Bronchus fibroblast of lung (primary cell): ENCODE measurements around the gene USP11. TPM values are rescaled to one million over a fixed set of nuclear protein-coding genes. Genes with fewer than 3 reads are reported as not detected.

Source experiments
- total RNA-seq: library from RNA; depleted of rRNA; stranded (reverse); fragments of >200 nt; gene quantifications from 2 replicates; pipeline ENCODE4 v1.2.3, GENCODE V29; 2015

Gene USP11
- total RNA-seq: 34.8 and 41.2 TPM in 2 replicates

GRCh38 chrX:47232803-47233332 is at the start of gene USP11:
Gene USP11, plus strand, starts transcription at chrX:47233009. Its CDS starts 35 bp downstream, at chrX:47233044.

GRCh38 chrX:47193475-47194193 is 39.2 kb upstream of the USP11 start, which contains the start of gene UBA1:
Gene UBA1, plus strand, starts transcription at chrX:47193829. Its CDS starts 4,974 bp downstream, at chrX:47198803.

DNA sequence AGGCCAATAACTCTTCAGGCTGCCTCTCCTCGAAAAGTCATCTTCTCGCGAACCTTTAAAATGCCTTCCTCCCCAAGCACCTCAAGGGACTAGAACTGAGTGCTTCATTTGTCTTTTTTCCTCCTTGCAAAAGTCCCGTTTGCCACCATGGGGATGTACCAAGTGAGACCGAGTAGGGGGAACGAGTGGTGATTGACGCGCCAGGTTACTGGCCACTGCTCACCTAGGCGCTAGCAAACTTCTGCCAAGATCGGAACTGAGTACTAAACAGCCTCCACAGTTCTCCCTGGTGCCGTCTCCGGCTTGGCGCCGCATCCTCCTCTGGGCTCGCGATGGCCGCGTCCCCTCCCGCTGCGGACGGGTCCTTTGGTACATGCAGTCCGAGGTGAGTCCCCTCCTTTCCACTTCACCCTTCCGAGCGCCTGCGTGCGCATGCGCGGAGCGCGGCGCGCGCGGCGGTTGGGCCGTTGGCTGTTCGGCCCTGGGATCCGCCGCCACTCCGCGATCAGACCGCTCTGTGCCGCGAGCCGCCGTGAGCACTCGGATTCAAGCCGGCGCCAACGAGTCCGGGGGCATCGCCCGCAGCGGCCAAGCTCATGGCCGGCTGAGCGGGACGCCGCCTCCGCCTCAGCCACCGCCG is 14.4 kb upstream of the USP11 start, which contains the start of gene CDK16:
CDK16 (plus strand) TSS at position 402 of the 640 bp plus-strand sequence. CDS start 4,877 bp downstream, outside the sequence.

Other genes with a start within 250 kb of the USP11 start
- 1.0 and 1.5 TPM in 2 replicates for gene RGN, start 154.6 kb upstream of the USP11 start, total RNA-seq
- gene NDUFB11, start 88.3 kb upstream of the USP11 start, total RNA-seq: 77.3 and 82.5 TPM in 2 replicates
- gene RBM10, start 87.8 kb upstream of the USP11 start, total RNA-seq: 54.7 and 60.7 TPM in 2 replicates
- gene UBA1, start 39.2 kb upstream of the USP11 start, total RNA-seq: 163 and 183 TPM in 2 replicates
- 110 and 120 TPM in 2 replicates for gene CDK16, start 14.3 kb upstream of the USP11 start, total RNA-seq
- 0.17 TPM in 1 of 2 replicates, not detected in the other for gene ZNF157, start 137.6 kb downstream of the USP11 start, total RNA-seq